ENCODE data around the gene CYP1B1.
"Not testable (repeated sequence)": the region's sequence is repeated elsewhere in the genome, so short reads cannot be mapped to it uniquely, and the experiment has no call there.

The CYP1B1 gene

DNA sequence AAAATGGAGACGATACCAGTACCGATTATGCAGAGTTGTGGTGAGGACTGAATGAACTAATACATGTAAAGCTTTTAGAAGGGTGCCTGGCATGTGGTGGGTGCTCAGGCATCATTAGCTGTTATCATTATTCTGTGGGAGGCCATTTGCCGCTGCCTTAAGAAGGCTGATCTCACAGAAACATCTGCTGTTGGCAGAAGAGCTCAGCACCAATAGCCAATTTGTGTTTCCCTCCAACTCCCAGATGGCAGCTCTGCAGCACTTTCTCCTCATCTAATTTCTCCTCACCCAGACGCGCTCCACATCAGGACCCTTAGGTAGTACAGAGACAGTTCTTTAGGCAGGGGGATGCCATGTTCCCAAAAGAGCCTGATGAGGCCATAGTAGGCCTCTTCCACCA is 15.8 kb upstream of the CYP1B1 start:
- Histone ChIP-seq H3K4me1 (no peaks in the 10 kb centered on the region), H3K27ac (no peak overlapping the region), H3K9ac (no peak overlapping the region), H3K36me3 (ENCODE audit: control insufficient read depth, insufficient read depth, low read length) (no peaks in the 10 kb centered on the region), H3K9me3 (ENCODE audit: control insufficient read depth, low read length) (no peaks in the 10 kb centered on the region), H3K79me2 (no peaks in the 10 kb centered on the region), H2AFZ (no peak overlapping the region), H3K27me3 (ENCODE audit: control insufficient read depth, insufficient read depth, low read length) (no peaks in the 10 kb centered on the region), H3K4me3 (ENCODE audit: low read depth, low read length) (no peak overlapping the region), H3K4me2 (ENCODE audit: low read length) (no peak overlapping the region)
- TF ChIP-seq, protein P1, sequence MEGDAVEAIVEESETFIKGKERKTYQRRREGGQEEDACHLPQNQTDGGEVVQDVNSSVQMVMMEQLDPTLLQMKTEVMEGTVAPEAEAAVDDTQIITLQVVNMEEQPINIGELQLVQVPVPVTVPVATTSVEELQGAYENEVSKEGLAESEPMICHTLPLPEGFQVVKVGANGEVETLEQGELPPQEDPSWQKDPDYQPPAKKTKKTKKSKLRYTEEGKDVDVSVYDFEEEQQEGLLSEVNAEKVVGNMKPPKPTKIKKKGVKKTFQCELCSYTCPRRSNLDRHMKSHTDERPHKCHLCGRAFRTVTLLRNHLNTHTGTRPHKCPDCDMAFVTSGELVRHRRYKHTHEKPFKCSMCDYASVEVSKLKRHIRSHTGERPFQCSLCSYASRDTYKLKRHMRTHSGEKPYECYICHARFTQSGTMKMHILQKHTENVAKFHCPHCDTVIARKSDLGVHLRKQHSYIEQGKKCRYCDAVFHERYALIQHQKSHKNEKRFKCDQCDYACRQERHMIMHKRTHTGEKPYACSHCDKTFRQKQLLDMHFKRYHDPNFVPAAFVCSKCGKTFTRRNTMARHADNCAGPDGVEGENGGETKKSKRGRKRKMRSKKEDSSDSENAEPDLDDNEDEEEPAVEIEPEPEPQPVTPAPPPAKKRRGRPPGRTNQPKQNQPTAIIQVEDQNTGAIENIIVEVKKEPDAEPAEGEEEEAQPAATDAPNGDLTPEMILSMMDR (IDR thresholded peaks at IDR 0.05): no peak

DNA sequence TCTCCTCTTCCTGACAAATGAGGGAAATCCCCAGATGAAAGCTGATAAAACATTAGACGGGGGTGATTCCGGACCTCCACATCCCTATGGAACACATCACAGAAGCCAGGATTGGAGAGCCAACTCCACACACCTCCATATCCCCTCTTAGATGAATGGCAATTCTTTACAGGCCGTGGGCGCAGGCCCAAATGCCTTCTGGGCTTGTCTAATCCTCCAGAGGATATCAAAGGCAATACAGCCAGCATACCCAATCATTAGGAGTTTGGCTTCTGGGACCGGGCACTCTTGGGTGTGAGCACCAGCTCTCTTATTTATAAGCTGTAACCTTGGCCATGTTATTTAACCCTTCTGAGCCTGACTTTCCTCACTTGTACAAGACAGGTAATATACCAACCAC is 15.0 kb upstream of the CYP1B1 start:
- H2AFZ ChIP-seq: no peak overlapping the region
- H3K4me2 ChIP-seq (ENCODE audit: low read length): no peak overlapping the region
- no peak overlapping the region for H3K9ac ChIP-seq
- H3K27ac ChIP-seq: no peak overlapping the region
- no peaks in the 10 kb centered on the region for H3K79me2 ChIP-seq
- H3K9me3 ChIP-seq (ENCODE audit: control insufficient read depth, low read length): no peaks in the 10 kb centered on the region
- no peak overlapping the region for H3K4me3 ChIP-seq (ENCODE audit: low read depth, low read length)
- H3K4me1 ChIP-seq: no peaks in the 10 kb centered on the region
- H3K36me3 ChIP-seq (ENCODE audit: control insufficient read depth, insufficient read depth, low read length): no peaks in the 10 kb centered on the region
- TF ChIP-seq, protein P1 (IDR thresholded peaks at IDR 0.05): no peak
- H3K27me3 ChIP-seq (ENCODE audit: control insufficient read depth, insufficient read depth, low read length): no peaks in the 10 kb centered on the region

DNA sequence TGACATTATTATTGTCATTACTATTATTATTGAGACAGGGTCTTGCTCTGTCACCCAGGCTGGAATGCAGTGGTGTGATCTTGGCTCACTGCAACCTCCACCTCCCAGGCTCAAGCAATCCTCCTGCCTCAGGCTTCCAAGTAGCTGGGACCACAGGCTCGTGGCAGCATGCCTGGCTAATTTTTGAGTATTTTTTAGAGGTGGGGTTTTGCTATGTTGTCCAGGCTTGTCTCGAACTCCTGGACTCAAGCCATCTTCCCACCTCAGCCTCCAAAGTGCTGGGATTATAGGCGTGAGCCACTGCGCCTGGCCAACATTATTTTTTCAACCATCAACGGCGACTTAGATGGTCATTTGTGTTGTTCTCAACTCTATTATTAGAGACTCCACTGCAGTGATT is 14.3 kb upstream of the CYP1B1 start:
- H3K36me3 ChIP-seq (ENCODE audit: control insufficient read depth, insufficient read depth, low read length); H3K27ac ChIP-seq; H3K4me1 ChIP-seq; H3K27me3 ChIP-seq (ENCODE audit: control insufficient read depth, insufficient read depth, low read length); H3K4me2 ChIP-seq (ENCODE audit: low read length); H3K4me3 ChIP-seq (ENCODE audit: low read depth, low read length); H3K9ac ChIP-seq; H2AFZ ChIP-seq; H3K79me2 ChIP-seq; H3K9me3 ChIP-seq (ENCODE audit: control insufficient read depth, low read length): not testable (repeated sequence)

DNA sequence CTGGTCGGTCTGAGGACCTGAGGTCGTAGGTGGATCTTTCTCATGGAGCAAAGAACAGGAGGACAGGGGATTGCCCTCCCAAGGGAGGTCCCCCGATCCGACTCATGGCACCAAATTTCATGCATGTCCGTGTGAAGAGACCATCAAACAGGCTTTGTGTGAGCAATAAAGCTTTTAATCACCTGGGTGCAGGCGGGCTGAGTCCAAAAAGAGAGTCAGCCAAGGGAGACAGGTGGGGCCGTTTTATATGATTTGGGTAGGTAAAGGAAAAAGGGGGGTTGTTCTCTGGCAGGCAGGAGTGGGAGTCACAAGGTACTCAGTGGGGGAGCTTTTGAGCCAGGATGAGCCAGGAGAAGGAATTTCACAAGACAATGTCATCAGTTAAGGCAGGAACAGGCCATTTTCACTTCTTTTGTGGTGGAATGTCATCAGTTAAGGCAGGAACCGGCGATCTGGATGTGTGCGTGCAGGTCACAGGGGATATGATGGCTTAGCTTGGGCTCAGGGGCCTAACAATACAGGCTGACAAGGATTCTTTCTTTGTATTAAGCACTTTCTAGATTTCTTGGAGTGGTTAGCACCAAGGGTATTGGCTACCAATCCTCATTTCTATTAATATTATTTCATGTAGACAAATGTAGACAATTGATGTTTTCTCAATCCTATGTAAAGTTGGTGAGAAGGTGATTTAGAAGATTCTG is 10.2 kb upstream of the CYP1B1 start:
- H3K9me3 ChIP-seq (ENCODE audit: control insufficient read depth, low read length); H3K4me1 ChIP-seq; H3K4me3 ChIP-seq (ENCODE audit: low read depth, low read length); H3K9ac ChIP-seq; H2AFZ ChIP-seq; H3K27ac ChIP-seq; H3K4me2 ChIP-seq (ENCODE audit: low read length); H3K36me3 ChIP-seq (ENCODE audit: control insufficient read depth, insufficient read depth, low read length); H3K27me3 ChIP-seq (ENCODE audit: control insufficient read depth, insufficient read depth, low read length); H3K79me2 ChIP-seq: not testable (repeated sequence)

DNA sequence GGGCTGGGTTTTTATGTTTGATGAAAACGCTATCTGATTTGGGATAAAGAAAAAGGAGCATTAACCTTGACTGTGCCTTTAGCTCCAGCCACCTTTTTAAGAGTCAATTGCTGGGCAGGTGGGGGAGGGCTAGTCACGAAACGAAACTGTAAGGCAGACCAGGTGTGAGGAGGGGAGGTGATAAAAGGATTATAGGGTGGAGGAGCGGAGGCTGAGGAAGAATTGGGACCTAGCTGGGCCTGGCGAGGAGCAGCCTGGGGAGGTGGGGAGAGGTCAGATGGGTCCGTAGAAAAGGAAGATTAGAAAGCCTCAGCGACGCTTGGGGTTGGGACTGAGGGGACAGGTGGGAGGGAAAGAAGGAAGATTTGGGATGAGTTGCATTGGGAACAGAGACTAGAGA is 8.6 kb upstream of the CYP1B1 start:
- H3K79me2 ChIP-seq; H3K27ac ChIP-seq; H3K4me3 ChIP-seq (ENCODE audit: low read depth, low read length); H3K36me3 ChIP-seq (ENCODE audit: control insufficient read depth, insufficient read depth, low read length); H3K9ac ChIP-seq; H3K4me1 ChIP-seq; H3K27me3 ChIP-seq (ENCODE audit: control insufficient read depth, insufficient read depth, low read length); H3K4me2 ChIP-seq (ENCODE audit: low read length); H3K9me3 ChIP-seq (ENCODE audit: control insufficient read depth, low read length); H2AFZ ChIP-seq: not testable (repeated sequence)

DNA sequence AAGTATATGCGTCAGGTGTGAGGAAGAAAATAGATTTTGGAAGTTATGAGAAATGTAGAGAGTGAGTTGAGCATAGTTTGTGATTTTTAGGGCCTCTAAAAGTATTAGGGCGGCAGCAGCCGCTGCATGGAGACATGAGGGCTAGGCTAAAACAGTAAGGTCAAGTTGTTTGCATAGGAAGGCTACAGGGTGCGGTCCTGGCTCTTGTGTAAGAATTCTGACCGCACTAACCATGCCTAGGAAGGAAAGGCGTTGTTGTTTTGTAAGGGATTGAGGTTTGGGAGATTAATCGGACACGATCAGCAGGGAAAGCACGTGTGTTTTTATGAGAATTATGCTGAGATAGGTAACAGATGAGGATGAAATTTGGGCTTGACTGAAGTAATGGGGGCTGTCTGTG is 6.8 kb upstream of the CYP1B1 start:
- H3K4me3 ChIP-seq (ENCODE audit: low read depth, low read length); H2AFZ ChIP-seq; H3K9me3 ChIP-seq (ENCODE audit: control insufficient read depth, low read length); H3K4me2 ChIP-seq (ENCODE audit: low read length); H3K36me3 ChIP-seq (ENCODE audit: control insufficient read depth, insufficient read depth, low read length); H3K4me1 ChIP-seq; H3K79me2 ChIP-seq; H3K27ac ChIP-seq; H3K27me3 ChIP-seq (ENCODE audit: control insufficient read depth, insufficient read depth, low read length); H3K9ac ChIP-seq: not testable (repeated sequence)

DNA sequence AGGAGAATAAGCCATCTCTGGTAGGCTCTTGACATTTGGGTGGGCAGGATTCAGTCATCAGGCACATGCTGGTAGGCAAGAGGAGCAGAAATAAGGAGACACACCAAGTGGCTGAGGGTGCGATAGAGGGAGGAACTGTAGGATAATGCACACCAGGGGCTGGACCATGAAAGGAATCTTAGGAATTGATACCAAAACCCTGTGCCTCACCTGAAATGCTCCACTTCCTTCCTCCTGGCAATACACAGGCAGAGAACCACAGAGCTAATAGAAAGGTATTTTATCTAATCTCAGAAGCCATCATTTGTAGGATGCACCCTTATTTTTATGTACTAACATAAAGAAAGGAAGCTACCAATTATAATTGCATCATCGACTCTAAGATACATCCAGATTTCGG is 4.4 kb upstream of the CYP1B1 start:
- H3K4me1 ChIP-seq: no peaks in the 10 kb centered on the region
- no peak overlapping the region for H3K9ac ChIP-seq
- peaks cover 6% of the 10 kb centered on the region for H3K27me3 ChIP-seq (ENCODE audit: control insufficient read depth, insufficient read depth, low read length)
- no peak overlapping the region for H2AFZ ChIP-seq
- no peak overlapping the region for H3K27ac ChIP-seq
- H3K9me3 ChIP-seq (ENCODE audit: control insufficient read depth, low read length): no peaks in the 10 kb centered on the region
- no peak overlapping the region for H3K4me3 ChIP-seq (ENCODE audit: low read depth, low read length)
- no peaks in the 10 kb centered on the region for H3K36me3 ChIP-seq (ENCODE audit: control insufficient read depth, insufficient read depth, low read length)
- TF ChIP-seq, protein P1 (IDR thresholded peaks at IDR 0.05): no peak
- no peaks in the 10 kb centered on the region for H3K79me2 ChIP-seq
- no peak overlapping the region for H3K4me2 ChIP-seq (ENCODE audit: low read length)

Measured in parathyroid adenoma (tissue), 2 donors.